ENCODE measurements around the gene MGRN1.

The MGRN1 gene

DNA sequence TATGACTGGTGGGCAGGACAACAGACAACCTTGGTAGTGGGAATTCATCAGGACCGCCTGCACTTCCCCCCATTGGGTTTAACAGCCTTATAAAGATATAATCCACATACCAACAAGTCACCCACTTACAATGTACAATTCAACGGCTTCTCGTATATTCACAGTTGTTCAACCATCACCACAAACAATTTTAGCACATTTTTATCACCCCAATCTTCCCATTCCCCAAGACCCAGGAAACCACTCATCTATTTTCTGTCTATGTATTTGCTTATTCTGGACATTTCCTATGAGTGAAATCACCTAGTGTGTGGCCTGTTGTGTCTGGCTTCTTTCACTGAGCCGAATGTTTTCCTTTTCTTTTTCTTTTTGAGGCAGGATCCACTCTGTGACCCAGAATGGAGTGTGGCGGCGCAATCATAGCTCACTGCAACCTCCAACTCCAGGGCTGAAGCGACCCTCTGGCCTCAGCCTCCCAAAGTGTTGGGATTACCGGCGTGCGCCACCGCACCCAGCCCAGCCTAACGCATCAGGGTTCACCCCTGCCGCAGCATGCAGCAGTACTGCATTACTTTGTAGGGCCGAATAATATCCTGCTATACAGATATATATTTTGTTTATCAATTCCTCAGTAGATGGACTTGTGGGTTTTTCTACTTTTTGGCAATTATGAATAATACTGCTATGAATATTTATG is 98.6 kb downstream of the MGRN1 start:
- no peak for DNase-seq (ENCODE audit: low read depth)
- TF ChIP-seq, protein P1, sequence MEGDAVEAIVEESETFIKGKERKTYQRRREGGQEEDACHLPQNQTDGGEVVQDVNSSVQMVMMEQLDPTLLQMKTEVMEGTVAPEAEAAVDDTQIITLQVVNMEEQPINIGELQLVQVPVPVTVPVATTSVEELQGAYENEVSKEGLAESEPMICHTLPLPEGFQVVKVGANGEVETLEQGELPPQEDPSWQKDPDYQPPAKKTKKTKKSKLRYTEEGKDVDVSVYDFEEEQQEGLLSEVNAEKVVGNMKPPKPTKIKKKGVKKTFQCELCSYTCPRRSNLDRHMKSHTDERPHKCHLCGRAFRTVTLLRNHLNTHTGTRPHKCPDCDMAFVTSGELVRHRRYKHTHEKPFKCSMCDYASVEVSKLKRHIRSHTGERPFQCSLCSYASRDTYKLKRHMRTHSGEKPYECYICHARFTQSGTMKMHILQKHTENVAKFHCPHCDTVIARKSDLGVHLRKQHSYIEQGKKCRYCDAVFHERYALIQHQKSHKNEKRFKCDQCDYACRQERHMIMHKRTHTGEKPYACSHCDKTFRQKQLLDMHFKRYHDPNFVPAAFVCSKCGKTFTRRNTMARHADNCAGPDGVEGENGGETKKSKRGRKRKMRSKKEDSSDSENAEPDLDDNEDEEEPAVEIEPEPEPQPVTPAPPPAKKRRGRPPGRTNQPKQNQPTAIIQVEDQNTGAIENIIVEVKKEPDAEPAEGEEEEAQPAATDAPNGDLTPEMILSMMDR (conservative IDR thresholded peaks at IDR 0.05; ENCODE audit: low read depth, low read length): no peak
- no peak overlapping the region for H3K4me3 ChIP-seq (ENCODE audit: low read length)

DNA sequence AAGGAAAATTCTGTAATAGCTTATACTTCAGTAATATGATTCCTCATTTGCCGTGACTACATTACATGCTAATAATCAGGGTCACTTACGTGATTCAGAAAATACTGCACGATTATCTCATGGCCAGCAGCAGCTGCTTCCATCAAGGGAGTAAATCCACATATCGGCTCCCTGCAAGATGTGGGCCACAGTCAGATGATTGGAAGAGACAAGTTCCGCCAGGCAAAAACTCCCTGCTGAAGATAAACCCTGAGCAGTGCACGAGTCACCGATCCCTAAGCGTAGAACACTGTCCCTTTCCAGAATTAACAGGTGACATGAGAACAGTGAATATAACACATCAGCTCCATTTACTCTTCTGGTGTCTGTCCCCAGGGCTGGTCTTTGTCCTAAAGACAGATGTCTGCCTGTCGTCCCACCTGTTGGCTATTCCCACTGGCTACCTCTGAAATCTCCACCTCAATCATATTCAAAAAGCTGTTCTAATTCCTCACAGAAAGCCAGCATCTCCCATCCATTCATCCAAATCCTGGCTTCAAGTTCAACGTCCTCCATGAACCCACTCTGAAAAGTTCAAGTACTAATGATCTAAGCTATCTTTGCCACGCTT is 100.1 kb downstream of the MGRN1 start:
- TF ChIP-seq, protein P1 (conservative IDR thresholded peaks at IDR 0.05; ENCODE audit: low read depth, low read length): no peak
- no peak overlapping the region for H3K4me3 ChIP-seq (ENCODE audit: low read length)
- DNase-seq (ENCODE audit: low read depth): no peak

DNA sequence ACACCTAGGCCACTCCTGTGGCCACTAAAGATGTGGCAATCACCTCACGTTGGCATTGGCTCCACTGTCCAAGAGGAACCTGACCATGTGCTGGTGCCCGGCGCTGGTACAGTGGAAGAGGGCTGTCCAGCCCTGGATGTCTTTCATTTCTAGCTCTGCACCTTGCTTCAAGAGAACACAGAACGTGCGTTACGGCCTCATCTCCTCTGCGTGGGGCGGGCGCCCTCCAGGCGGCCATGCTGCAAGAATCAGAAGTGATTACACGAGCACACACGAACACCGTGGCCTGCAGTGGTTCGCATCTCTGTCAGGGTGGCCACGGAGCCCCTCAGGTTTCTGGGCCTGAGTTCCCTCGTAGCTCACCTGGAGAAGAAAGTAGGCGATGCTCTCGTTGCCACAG is 102.0 kb downstream of the MGRN1 start:
- DNase-seq (ENCODE audit: low read depth): no peak
- H3K4me3 ChIP-seq (ENCODE audit: low read length): no peak overlapping the region
- TF ChIP-seq, protein P1 (conservative IDR thresholded peaks at IDR 0.05; ENCODE audit: low read depth, low read length): no peak

DNA sequence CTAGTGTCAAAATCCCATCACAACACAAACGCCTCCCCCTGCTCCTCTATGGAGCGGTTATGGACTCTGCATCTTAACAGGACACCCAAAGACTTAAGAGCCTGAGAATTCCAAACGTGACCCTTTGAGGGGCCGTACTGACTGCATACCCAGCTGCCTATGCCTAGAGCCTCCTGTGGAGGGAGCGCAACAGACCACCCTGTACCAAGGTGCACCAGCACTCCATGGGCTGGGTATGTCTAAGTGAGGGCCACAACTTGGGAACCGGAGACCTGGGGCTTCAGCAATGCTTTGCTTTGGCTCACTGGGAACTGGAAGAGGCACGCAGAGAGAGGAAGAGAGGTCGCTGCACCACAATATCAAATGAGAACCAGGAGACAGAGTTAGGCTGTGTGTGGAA is 104.0 kb downstream of the MGRN1 start:
- H3K4me3 ChIP-seq (ENCODE audit: low read length): no peak overlapping the region
- DNase-seq (ENCODE audit: low read depth): no peak

DNA sequence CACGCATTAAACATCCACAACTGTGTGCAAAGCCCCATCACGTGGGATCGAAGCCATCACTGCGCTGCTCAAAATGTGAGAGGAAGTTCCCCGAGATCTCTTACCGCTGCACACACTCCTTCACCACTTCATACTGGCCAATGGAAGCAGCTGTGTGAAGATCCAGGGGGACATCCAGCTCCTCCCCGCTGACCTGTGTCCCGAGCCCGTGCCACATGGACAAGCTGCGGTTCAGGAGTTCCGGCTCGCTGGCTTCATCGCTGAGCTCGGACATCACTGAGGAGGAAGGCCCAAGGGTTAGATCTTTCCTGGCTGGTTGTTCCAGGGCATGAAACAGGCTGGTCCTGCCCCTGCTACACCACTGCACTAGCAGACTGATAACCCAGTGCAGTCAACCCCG is 105.2 kb downstream of the MGRN1 start:
- H3K4me3 ChIP-seq (ENCODE audit: low read length): no peak overlapping the region
- no peak for DNase-seq (ENCODE audit: low read depth)
- TF ChIP-seq, protein P1 (conservative IDR thresholded peaks at IDR 0.05; ENCODE audit: low read depth, low read length): no peak

More for the DNA sequence above, 104.0 kb downstream of the MGRN1 start:
- TF ChIP-seq, protein P1 (conservative IDR thresholded peaks at IDR 0.05; ENCODE audit: low read depth, low read length): no peak

DNA sequence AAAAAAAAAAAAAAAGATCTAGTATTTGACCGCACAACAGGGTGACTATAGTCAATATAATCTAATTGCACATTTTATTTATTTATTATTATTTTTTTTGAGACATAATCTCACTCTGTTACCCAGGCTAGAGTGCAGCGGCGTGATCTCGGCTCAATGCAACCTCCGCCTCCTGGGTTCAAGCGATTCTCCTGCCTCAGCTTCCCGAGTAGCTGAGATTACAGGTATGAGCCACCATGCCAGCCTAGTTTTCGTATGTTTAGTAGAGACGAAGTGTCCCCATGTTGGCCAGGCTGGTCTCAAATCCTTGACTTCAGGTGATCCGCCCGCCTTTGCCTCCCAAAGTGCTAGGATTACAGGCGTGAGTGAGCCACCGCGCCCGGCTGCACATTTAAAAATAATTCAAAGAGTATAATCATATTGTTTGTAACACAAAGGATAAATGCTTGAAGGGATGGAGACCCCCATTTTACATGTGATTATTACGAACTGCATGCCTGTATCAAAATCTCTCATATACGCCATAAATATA is 108.7 kb downstream of the MGRN1 start:
- no peak for DNase-seq (ENCODE audit: low read depth)
- TF ChIP-seq, protein P1 (conservative IDR thresholded peaks at IDR 0.05; ENCODE audit: low read depth, low read length): no peak
- H3K4me3 ChIP-seq (ENCODE audit: low read length): peak overlapping the region; percentile 93

DNA sequence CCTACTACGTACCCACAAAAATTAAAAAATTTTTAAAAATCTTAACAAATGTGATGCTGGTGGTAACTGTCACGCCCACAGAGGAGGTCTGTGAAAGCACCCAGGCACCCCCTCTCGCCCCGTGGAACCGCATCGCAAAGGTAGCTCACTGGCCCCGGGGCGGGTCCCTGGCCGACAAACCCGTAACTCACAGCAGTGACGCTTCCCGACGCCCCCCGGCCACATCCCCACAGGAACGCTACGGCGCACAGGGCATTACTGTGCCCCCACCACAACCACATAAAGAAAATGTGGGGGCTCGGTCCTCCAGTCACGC is 109.1 kb downstream of the MGRN1 start:
- peak overlapping the region; percentile 93 for H3K4me3 ChIP-seq (ENCODE audit: low read length)
- TF ChIP-seq, protein P1 (conservative IDR thresholded peaks at IDR 0.05; ENCODE audit: low read depth, low read length): no peak
- DNase-seq (ENCODE audit: low read depth): no peak

Measured in retinal pigment epithelial cell (primary cell).